GM18517 (cell line): ENCODE data around the gene ISCA1.
A peak's percentile ranks its signal among the peaks of the same experiment; 100 is the strongest.

Experiments used
- ATAC-seq: cut with Tn5 transposase; IDR thresholded peaks from one replicate; pipeline ENCODE4 v1.9.1; 2021; ENCODE audit warnings: mild to moderate bottlenecking, moderate library complexity; ENCODE audit not compliant: unreplicated experiment

The ISCA1 gene

DNA sequence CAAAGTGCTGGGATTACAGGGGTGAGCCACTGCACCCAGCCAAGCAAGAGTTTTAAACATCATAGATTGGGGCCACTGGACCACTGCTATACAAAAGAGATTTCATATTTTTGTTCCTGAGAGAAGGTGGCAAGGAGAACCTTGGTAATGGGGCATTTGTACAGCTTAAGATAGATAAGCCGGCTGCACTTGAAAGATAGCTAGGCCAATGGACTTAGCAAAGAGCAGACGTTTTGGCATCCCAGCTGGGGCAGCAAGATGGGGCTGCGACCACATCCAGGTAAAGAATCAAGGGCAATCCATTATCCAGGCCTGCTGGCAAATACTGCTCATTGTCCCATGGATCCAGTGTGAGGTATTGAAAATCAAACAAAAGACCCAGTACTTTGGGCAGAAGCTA, 3.9 kb upstream of the ISCA1 start:
- ATAC-seq, result no peak

GRCh38 chr9:86285261-86285660, 2.9 kb upstream of the ISCA1 start:
- no peak for ATAC-seq

GRCh38 chr9:86282979-86283535, 719 bp upstream of the ISCA1 start:
- ATAC-seq, result peak; percentile 20

DNA sequence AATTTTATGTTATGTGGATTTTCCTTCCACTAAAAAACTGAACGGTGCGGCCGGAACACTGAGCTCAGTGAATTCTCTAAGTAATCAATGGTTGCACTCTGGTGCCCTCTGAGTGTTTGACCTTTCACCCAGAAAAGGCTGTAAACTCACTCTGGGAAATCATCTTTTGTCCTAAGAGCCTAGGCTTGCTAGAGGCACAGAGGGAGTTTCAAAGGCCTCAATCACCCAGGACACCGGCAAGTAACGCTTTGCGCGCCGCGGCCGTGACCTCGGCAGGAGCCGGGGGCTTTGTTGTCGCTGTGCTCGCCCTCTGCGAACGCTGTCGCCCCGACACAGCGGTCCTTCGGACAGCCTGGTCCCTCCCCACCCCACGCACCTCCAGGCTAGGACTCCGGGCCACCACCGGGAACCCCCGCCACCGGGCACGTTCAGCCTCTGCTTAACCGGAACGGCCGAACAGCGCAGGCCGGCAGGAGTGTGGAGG, 703 bp downstream of the ISCA1 start:
- peak; percentile 2 for ATAC-seq

DNA sequence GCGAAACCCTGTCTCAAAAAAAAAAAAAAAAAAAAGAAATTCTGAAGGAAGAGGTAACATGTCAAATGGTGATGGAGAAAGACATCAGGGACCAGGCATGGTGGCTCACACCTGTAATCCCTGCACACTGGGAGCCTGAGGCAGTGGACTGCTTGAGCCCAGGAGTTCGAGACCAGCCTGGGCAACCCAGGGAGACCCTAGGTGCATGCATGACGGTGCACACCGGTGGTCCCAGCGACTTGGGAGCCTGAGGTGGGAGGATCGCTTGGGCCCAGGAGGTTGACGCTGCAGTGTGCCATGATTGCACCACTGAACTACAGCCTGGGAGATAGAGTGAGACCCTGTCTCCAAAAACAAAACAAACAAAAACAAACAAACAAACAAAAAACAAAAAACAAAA, 1.8 kb downstream of the ISCA1 start:
- no peak for ATAC-seq

- no peak for ATAC-seq
Measured at GRCh38 chr9:86279839-86280238, 2.5 kb downstream of the ISCA1 start.

DNA sequence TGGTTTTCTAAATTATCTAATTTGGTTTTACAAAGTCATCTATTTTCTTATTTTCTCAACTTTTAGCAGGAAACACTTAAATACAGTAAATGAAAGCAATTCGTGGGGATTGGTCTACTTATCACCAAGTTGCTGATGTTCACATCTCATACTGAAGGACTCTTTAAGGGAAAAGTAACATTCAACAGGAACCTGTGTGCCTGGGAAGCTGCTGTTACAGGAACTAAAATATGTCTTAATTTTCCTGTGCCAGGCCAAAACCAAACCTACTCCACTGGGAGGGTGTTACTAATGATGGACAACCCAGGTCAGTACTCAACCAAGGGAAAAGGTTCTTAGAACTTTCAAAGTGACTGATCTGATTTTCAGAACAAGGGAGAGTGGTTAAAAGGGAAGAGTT, 5.3 kb downstream of the ISCA1 start:
- no peak for ATAC-seq

- ATAC-seq, result no peak
Measured at GRCh38 chr9:86275962-86276361, 6.4 kb downstream of the ISCA1 start.

DNA sequence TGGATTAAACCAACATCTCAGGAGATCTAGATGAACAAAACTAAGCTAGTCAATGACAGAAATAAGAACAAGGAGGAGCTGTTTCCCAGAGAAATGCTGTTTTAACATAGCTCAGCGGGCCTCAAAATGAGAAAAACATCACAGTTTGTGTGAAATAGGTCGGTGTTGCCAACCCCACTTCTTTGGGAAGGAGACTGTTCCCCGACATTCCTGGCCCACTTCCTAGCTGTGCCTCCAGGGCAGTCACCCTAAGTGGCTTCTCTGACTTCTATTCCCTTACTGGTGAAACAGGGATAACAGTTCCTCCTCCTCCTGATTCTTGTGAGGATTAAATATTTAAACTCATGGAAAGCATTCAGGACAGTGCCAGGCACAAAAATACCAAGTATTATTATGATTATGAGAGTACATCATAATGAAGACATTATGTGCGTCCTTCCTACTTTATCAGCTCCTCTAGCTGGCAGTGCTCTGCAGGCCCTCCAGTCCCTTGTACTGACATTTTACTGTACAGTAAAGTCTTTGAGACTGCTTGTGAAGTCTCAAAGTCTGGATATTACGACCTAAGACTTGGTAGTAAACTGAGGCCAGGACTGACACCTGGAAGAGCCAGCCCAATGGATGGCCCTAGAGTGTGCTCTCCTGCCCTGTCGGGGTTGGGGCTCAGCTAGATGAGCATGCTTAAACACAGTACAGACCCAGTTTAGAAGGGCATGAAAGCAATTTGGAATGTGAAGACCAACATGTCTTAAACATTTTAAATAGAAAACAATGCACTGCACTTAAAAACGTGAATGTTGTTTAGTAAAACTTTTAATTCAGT, 7.3 kb downstream of the ISCA1 start:
- ATAC-seq, result no peak

GRCh38 chr9:86272221-86272620, 10.1 kb downstream of the ISCA1 start:
- no peak for ATAC-seq

GRCh38 chr9:86263876-86264275, 18.5 kb downstream of the ISCA1 start:
- ATAC-seq, result no peak

- no peak for ATAC-seq
Measured at GRCh38 chr9:86262492-86262891, 19.8 kb downstream of the ISCA1 start.

- ATAC-seq, result no peak
Measured at GRCh38 chr9:86259557-86259956, 22.8 kb downstream of the ISCA1 start, which contains the start of gene C9orf153. C9orf153 (minus strand) TSS chr9:86259657; CDS start chr9:86229603, 30,054 bp downstream.

DNA sequence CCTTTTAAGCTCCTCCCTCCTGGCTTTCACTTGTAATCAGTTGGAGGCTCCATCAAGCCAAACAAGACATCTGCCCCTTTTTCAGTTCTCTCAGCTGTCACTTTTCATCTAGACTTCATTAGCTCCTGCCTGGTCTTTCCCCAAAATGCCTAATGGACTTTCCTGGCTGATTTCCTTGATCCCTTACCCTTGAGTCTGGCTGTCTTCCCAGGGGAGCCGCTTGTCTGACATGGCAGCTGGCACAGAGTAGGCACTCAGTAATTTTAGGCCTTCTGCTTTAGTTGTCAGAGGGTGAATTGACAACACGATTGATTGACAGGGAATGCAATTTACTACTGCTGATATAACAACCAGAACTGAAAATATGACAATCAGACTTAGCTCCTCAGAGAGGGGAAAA, 24.9 kb downstream of the ISCA1 start:
- ATAC-seq, result no peak

- no peak for ATAC-seq
Measured at GRCh38 chr9:86256653-86257052, 25.7 kb downstream of the ISCA1 start.

GRCh38 chr9:86253577-86253976, 28.8 kb downstream of the ISCA1 start:
- no peak for ATAC-seq

DNA sequence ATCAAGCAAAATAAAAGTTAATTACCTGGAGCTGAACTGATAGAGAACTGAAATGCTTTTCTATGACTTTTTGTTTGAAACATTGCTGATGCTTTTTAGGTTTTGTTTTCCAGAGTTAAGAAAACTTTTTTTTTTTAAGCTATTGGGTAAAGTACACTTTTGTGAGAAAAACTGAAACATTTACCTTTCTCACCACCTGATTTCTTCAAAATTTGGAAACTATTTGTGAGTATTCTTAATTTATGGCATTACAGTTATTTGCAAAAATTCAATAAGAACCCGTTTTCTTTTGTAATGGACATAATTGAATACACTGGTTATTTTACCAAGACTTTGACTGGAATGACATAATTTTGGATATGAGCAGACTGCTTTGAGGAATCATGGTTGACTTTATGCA, 29.5 kb downstream of the ISCA1 start:
- no peak for ATAC-seq

GRCh38 chr9:86250123-86250522, 32.2 kb downstream of the ISCA1 start:
- no peak for ATAC-seq

DNA sequence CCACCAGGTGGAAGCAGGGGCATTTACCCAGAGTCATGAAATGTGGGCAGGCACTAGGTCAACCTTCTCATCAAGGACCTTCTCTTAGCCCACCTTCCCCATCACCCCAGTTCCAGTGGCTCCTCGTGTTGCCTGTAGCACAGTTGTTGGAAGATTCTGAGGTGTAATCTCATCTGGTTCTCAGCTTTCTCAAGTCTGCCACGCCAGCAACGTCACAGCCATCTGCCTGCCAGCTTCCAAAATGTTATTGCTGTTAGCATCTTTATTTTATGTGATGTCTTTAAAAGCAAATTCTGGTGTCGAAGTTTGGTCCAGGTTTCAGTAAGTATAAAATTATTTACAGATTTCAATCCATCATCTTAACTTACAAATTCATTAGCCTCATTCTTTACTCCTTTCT, 33.6 kb downstream of the ISCA1 start:
- ATAC-seq, result no peak

DNA sequence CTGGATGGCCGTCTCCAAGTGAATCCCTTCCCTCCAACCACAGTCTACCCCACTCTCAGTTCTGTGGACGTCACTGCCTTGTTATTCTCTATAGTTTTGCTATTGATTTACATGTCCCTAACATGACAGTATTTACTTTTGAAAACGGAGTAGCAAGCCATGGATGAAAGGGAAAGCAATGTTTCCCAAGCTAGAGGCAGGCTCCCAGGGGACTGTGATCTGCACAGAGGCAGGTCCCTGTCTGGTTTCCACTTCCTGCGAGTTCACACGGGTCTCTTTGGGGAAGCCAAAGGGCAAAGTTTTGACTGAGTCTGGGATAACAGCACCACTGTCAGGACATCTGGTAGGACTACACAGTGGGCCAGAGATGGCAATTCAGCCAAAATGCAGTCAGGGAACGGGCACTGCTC, 35.6 kb downstream of the ISCA1 start:
- peak; percentile 61 for ATAC-seq

DNA sequence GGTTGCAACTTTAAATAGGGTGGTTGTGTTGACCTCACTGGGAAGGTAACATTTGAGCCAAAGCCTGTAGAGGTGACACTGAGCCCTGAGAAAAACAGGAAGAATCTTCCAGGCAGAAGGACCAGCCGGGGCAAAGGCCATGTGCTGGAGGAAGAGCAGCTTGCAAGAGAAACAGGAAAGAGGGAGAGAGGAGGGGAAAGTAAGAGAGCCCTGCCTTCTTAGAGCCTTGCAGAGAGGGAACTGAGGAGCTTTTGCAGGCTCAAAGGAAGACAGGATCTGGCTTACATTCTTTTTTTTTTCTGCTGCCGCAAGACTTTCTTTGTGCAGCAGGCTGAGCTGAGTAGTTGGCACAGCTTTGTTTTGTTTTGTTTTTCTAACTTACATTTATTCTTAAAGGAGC, 40.3 kb downstream of the ISCA1 start:
- ATAC-seq, result no peak

DNA sequence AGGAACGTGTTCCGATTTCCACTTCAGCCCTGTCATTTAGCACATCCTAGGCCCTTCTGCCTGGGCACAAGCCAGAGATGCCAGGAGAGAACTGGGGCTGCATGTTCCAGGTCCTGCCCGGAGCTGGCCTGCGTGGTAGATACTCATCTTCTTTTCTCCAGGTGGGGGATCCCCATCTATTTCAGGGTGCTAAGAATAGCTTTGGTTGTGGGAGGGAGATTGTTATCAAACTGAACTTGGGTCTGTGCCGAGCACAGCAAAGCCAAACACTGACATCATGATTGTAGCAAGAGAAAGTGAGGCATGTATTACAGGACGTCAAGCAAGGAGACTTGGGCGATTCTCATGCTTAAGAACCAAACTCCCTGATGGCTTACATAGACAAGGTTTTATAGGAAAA, 41.1 kb downstream of the ISCA1 start:
- ATAC-seq, result no peak
